Measurements from ENCODE around the gene PSMC6. TPM values are rescaled to one million over a fixed set of nuclear protein-coding genes. Genes with fewer than 3 reads are reported as not detected.

Gene PSMC6
- total and polyA plus RNA-seq, 2 of the 8 experiments (the other 6 are each of a cell fraction or from before 2014, with no cell fraction given) = 45.1 to 107 TPM

DNA sequence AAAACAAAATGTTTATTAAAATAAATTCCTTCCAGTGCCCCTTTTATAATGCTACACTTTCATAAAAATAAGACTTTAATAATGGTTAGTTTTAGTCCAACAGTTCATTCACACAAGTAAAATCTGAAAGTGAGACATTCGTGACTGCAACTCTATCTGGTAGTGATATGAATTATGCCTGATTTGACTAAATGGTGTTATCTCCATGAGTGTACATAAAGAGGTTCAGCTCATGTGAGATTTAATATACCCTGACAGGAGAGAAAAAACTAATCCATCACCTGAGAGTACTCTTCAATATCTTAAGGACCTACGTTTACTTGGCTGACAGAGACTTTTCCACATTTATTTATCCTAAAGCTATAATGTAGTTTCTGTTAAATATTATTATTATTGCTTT, 45.7 kb upstream of the PSMC6 start:
- Histone ChIP-seq H3K4me1 (replicated peaks in 1 of 4; ENCODE audit: control insufficient read depth in 3 of 4, insufficient read depth in 4 of 4, low read length in 3 of 4) (no peaks in the 10 kb centered on the region), H2BK12ac (ENCODE audit: low read depth, low read length) (no peak overlapping the region), H4K91ac (replicated peaks; ENCODE audit: insufficient read length, low read length) (no peak overlapping the region), H3K9me3 (ENCODE audit: insufficient read depth in 2 of 2, low read depth in 1 of 2, low read length in 1 of 2) (no peaks in the 10 kb centered on the region), H3K36me3 (ENCODE audit: control insufficient read depth in 2 of 4, insufficient read depth in 4 of 4, low read length in 3 of 4) (peaks cover 0 to 10% (median 2%) of the 10 kb centered on the region in 4 experiments; a peak in 3 of 8 replicates), H3K18ac (ENCODE audit: extremely low read depth, low read length) (no peak overlapping the region), H3K9ac (replicated peaks in 1 of 4; ENCODE audit: extremely low read depth in 1 of 4, low read depth in 3 of 4, low read length in 3 of 4) (no peak overlapping the region), H2BK5ac (ENCODE audit: low read depth, low read length) (no peak overlapping the region), H3K4me3 (ENCODE audit: extremely low read depth in 1 of 4, insufficient read depth in 2 of 4, low read depth in 3 of 4, low read length in 4 of 4) (no peak overlapping the region), H4K5ac (ENCODE audit: insufficient read length, low read depth, low read length) (no peak overlapping the region), H3K27me3 (replicated peaks in 1 of 4; ENCODE audit: control insufficient read depth in 3 of 4, extremely low read depth in 1 of 4, insufficient read depth in 3 of 4, low read length in 3 of 4) (no peaks in the 10 kb centered on the region), H3K23me2 (ENCODE audit: low read depth, low read length) (no peaks in the 10 kb centered on the region), H3K79me1 (ENCODE audit: low read depth, low read length) (no peaks in the 10 kb centered on the region), H4K8ac (ENCODE audit: extremely low read depth, insufficient read depth, low read length) (no peak overlapping the region), H3K14ac (ENCODE audit: insufficient read length) (no peak overlapping the region), H3K4ac (replicated peaks; ENCODE audit: insufficient read length, low read depth, low read length) (no peak overlapping the region), H2AK5ac (ENCODE audit: low read depth, low read length) (no peak overlapping the region), H2BK120ac (replicated peaks; ENCODE audit: low read depth, low read length) (no peak overlapping the region), H2BK20ac (ENCODE audit: low read length) (no peak overlapping the region), H2BK15ac (ENCODE audit: low read length) (no peak overlapping the region), H3K79me2 (ENCODE audit: control insufficient read depth in 1 of 2, insufficient read depth in 2 of 2, low read length in 2 of 2) (no peaks in the 10 kb centered on the region), H3K4me2 (ENCODE audit: insufficient read depth in 1 of 2, low read depth in 2 of 2, low read length in 2 of 2) (no peak overlapping the region), H3K23ac (ENCODE audit: insufficient read length) (no peak overlapping the region), H3K56ac (replicated peaks; ENCODE audit: insufficient read length, low read depth, low read length) (no peak overlapping the region), H4K20me1 (replicated peaks in 1 of 2; ENCODE audit: control insufficient read depth in 1 of 2, insufficient read depth in 2 of 2, low read length in 2 of 2) (no peaks in the 10 kb centered on the region), H3K27ac (ENCODE audit: low read depth, low read length) (no peak overlapping the region), H2AFZ (ENCODE audit: low read length) (no peak overlapping the region)
- no peak for DNase-seq (ENCODE audit: low read depth in 1 of 2, low spot score in 2 of 2)
- 94% methylated on average over 2 of the region's 2 CpGs; no CpG with 5 or more reads in 1 of the 2 experiments for WGBS, 2 experiments (ENCODE audit: extremely low coverage in 1 of 2, insufficient coverage in 1 of 2, insufficient read length in 1 of 2, insufficient replicate concordance in 2 of 2, low coverage in 1 of 2, low lambda C conversion rate in 2 of 2, missing lambda C conversion rate in 1 of 2)
- TF ChIP-seq SIRT6 (IDR thresholded peaks at IDR 0.05; ENCODE audit: low read length) (no peak), SP4 (IDR thresholded peaks at IDR 0.05; ENCODE audit: low read length) (no peak), RNF2 (IDR thresholded peaks at IDR 0.05; ENCODE audit: borderline replicate concordance, low read depth, low read length, missing control alignments, poor library complexity, severe bottlenecking) (no peak), RFX5 (IDR thresholded peaks at IDR 0.05; ENCODE audit: borderline replicate concordance, low read depth, low read length) (no peak), FOSL1 (IDR thresholded peaks at IDR 0.05; ENCODE audit: insufficient read depth, low read depth, low read length) (no peak), TEAD4 (IDR thresholded peaks at IDR 0.05; ENCODE audit: low read depth, low read length) (no peak), SRF (IDR thresholded peaks at IDR 0.05; ENCODE audit: low read depth, low read length) (no peak), MAFK (IDR thresholded peaks at IDR 0.05; ENCODE audit: low read depth, low read length) (no peak), GTF2F1 (IDR thresholded peaks at IDR 0.05; ENCODE audit: borderline replicate concordance, low read depth, low read length) (no peak), BCL11A (IDR thresholded peaks at IDR 0.05; ENCODE audit: low read depth in 2 of 2, low read length in 2 of 2) (no peak), SUZ12 (IDR thresholded peaks at IDR 0.05; ENCODE audit: low read length) (no peak)
- TF ChIP-seq, protein P1, sequence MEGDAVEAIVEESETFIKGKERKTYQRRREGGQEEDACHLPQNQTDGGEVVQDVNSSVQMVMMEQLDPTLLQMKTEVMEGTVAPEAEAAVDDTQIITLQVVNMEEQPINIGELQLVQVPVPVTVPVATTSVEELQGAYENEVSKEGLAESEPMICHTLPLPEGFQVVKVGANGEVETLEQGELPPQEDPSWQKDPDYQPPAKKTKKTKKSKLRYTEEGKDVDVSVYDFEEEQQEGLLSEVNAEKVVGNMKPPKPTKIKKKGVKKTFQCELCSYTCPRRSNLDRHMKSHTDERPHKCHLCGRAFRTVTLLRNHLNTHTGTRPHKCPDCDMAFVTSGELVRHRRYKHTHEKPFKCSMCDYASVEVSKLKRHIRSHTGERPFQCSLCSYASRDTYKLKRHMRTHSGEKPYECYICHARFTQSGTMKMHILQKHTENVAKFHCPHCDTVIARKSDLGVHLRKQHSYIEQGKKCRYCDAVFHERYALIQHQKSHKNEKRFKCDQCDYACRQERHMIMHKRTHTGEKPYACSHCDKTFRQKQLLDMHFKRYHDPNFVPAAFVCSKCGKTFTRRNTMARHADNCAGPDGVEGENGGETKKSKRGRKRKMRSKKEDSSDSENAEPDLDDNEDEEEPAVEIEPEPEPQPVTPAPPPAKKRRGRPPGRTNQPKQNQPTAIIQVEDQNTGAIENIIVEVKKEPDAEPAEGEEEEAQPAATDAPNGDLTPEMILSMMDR (IDR thresholded peaks at IDR 0.05; ENCODE audit: control extremely low read depth in 1 of 3, insufficient read depth in 1 of 3, low read depth in 1 of 3, low read length in 3 of 3) = no peak
- ChIA-PET CTCF (ENCODE audit: partially characterized antibody) (interaction anchor here (0.9 kb wide), 1 partner anchor 94 kb away, joined by 3 read pairs; no protein-coding TSS in a partner anchor), POLR2A (ENCODE audit: partially characterized antibody) (no interaction called here)
- FAIRE-seq = no peak

Data from H1 (cell line).